NCI-H146 treated with DMSO at 0.1 percent for 48 hours (cell line): ENCODE data around the gene EIF5A.
A peak's percentile ranks its signal among the peaks of the same experiment; 100 is the strongest.

Source experiments
- DNase-seq: peaks from one replicate; lab custom pipeline; 2025; ENCODE audit not compliant: unreplicated experiment; lab: John Stamatoyannopoulos, UW

Gene EIF5A

GRCh38 chr17:7306911-7307685, at the start of gene EIF5A:
EIF5A (plus strand) TSS chr17:7307628; CDS start chr17:7309636, 2,008 bp downstream.
- peak; percentile 99 for DNase-seq

GRCh38 chr17:7258731-7259554, 48.5 kb upstream of the EIF5A start:
- no peak for DNase-seq

- no peak for DNase-seq
These were observed 47.9 kb upstream of the EIF5A start for GRCh38 chr17:7259555-7259889.

- DNase-seq: no peak
These were observed 47.3 kb upstream of the EIF5A start for GRCh38 chr17:7260151-7260550.

GRCh38 chr17:7260651-7261378, 46.6 kb upstream of the EIF5A start:
- DNase-seq: peak; percentile 36

- no peak for DNase-seq
These were observed 45.8 kb upstream of the EIF5A start for GRCh38 chr17:7261379-7262191.

- DNase-seq: peak; percentile 63
These were observed 45.1 kb upstream of the EIF5A start, which contains the start of gene CLDN7 for GRCh38 chr17:7262192-7262934. CLDN7 (minus strand) TSS chr17:7262478; CDS start chr17:7262043, 435 bp downstream.

GRCh38 chr17:7262935-7263800, 44.3 kb upstream of the EIF5A start:
- DNase-seq: peak; percentile 19

GRCh38 chr17:7263801-7264078, 43.7 kb upstream of the EIF5A start:
- DNase-seq: no peak

GRCh38 chr17:7266784-7267183, 40.6 kb upstream of the EIF5A start:
- no peak for DNase-seq

- DNase-seq: no peak
These were observed 28.0 kb upstream of the EIF5A start for GRCh38 chr17:7279448-7279847.

GRCh38 chr17:7280519-7281073, 26.8 kb upstream of the EIF5A start:
- peak; percentile 78 for DNase-seq

GRCh38 chr17:7281074-7281952, 26.1 kb upstream of the EIF5A start, which contains the start of gene SLC2A4:
SLC2A4 (plus strand) TSS chr17:7281718; CDS start chr17:7281935, 217 bp downstream.
- DNase-seq: peak; percentile 43

- DNase-seq: no peak
These were observed 25.3 kb upstream of the EIF5A start for GRCh38 chr17:7281953-7282751.

GRCh38 chr17:7282752-7283321, 24.6 kb upstream of the EIF5A start:
- DNase-seq: no peak

- no peak for DNase-seq
These were observed 23.8 kb upstream of the EIF5A start for GRCh38 chr17:7283471-7284216.
